IMR-90 (cell line): ENCODE results near the gene PAM16. TPM values are rescaled to one million over a fixed set of nuclear protein-coding genes. Genes with fewer than 3 reads are reported as not detected.
A peak's percentile ranks its signal among the peaks of the same experiment; 100 is the strongest.

ENCODE experiments used
- ATAC-seq: fragments of 200-7000 bp; cut with Tn5 transposase; 2 replicates; pipeline ENCODE4 v1.9.1; 2020; ENCODE audit warnings: low read depth, mild to moderate bottlenecking, moderate library complexity
- BruUV-seq: library from RNA; stranded (reverse); fragments of 400-500 nt; replicated peaks from 2 replicates; lab custom pipeline; 2021; lab: Mats Ljungman, UMichigan
- CTCF ChIA-PET: fragments of 300-600 bp; formaldehyde crosslinking; extraction: SDS; loops from one replicate; lab custom pipeline; 2021; ENCODE audit warnings: antibody characterized with exemption; lab: Yijun Ruan, JAX
- POLR2A ChIA-PET: fragments of 300-600 bp; sonication (Branson Sonifier 250); formaldehyde crosslinking; loops from one replicate; lab custom pipeline; 2022; ENCODE audit warnings: antibody characterized with exemption; ENCODE audit not compliant: unreplicated experiment; lab: Charles Lee
- DNase-seq: peaks from one replicate; pipeline ENCODE4 v3.0.0; 2013
- H2AFZ ChIP-seq: replicated peaks from 2 replicates; pipeline ENCODE3; 2013; ENCODE audit warnings: low read length, mild to moderate bottlenecking; ENCODE audit not compliant: poor library complexity
- H2AK5ac ChIP-seq: 2 replicates; pipeline ENCODE4 v1.6.1; 2013; ENCODE audit warnings: low read depth, low read length, inconsistent platforms
- H2AK9ac ChIP-seq: replicated peaks from 2 replicates; pipeline ENCODE3; 2013; ENCODE audit warnings: mild to moderate bottlenecking, low read depth, low read length, moderate library complexity; ENCODE audit not compliant: poor library complexity
- H2BK120ac ChIP-seq: 2 replicates; pipeline ENCODE4 v1.6.1; 2013; ENCODE audit warnings: low read depth, low read length, inconsistent platforms
- H2BK15ac ChIP-seq: 3 replicates; pipeline ENCODE4 v1.6.1; 2013; ENCODE audit warnings: low read depth, low read length, inconsistent platforms
- H2BK20ac ChIP-seq: 2 replicates; pipeline ENCODE4 v1.6.1; 2013; ENCODE audit warnings: low read depth, mild to moderate bottlenecking, inconsistent platforms, low read length, moderate library complexity
- H2BK5ac ChIP-seq: 2 replicates; pipeline ENCODE4 v1.6.1; 2013; ENCODE audit warnings: mild to moderate bottlenecking, low read depth, low read length, inconsistent platforms; ENCODE audit not compliant: poor library complexity, severe bottlenecking
- H3K14ac ChIP-seq: replicated peaks from 2 replicates; pipeline ENCODE4 v1.6.1; 2013; ENCODE audit warnings: low read depth, low read length, inconsistent platforms
- H3K18ac ChIP-seq: 2 replicates; pipeline ENCODE4 v1.6.1; 2013; ENCODE audit warnings: low read depth, low read length, control low read depth
- H3K23ac ChIP-seq: 2 replicates; pipeline ENCODE4 v1.6.1; 2013; ENCODE audit warnings: low read depth, low read length, inconsistent platforms
- H3K27ac ChIP-seq: 2 replicates; pipeline ENCODE4 v1.5.1; 2013; ENCODE audit warnings: mild to moderate bottlenecking, control low read depth, low read length; ENCODE audit not compliant: insufficient read depth
- H3K27me3 ChIP-seq: 2 replicates; pipeline ENCODE4 v1.6.1; 2013; ENCODE audit warnings: low read length; ENCODE audit not compliant: control insufficient read depth, insufficient read depth
- H3K36me3 ChIP-seq: 2 replicates; pipeline ENCODE4 v1.6.1; 2013; ENCODE audit warnings: low read length, mixed read lengths; ENCODE audit not compliant: control insufficient read depth, insufficient read depth
- H3K4ac ChIP-seq: 2 replicates; pipeline ENCODE4 v1.6.1; 2013; ENCODE audit warnings: low read depth, low read length, inconsistent platforms
- H3K4me1 ChIP-seq: 2 replicates; pipeline ENCODE4 v1.6.1; 2013; ENCODE audit warnings: low read length, mixed read lengths; ENCODE audit not compliant: control insufficient read depth, insufficient read depth
- H3K4me2 ChIP-seq: 2 replicates; pipeline ENCODE4 v1.6.1; 2013; ENCODE audit warnings: low read depth, mild to moderate bottlenecking, control low read depth, low read length, moderate library complexity
- H3K4me3 ChIP-seq: 2 replicates; pipeline ENCODE4 v1.5.1; 2013; ENCODE audit warnings: low read depth, mild to moderate bottlenecking, control low read depth, low read length, moderate library complexity; ENCODE audit not compliant: insufficient read depth
- H3K56ac ChIP-seq: 2 replicates; pipeline ENCODE4 v1.6.1; 2013; ENCODE audit warnings: low read length, inconsistent platforms; ENCODE audit not compliant: insufficient read depth; ENCODE audit errors: extremely low read depth
- H3K79me1 ChIP-seq, 2 experiments: 2 replicates each; pipeline ENCODE4 v1.6.1; 2013; ENCODE audit warnings: low read length in 2 of 2, inconsistent platforms in 1 of 2, low read depth in 1 of 2
- H3K9ac ChIP-seq: 2 replicates; pipeline ENCODE4 v1.6.1; 2013; ENCODE audit warnings: low read depth, low read length, control low read depth
- H3K9me1 ChIP-seq: 2 replicates; pipeline ENCODE4 v1.6.1; 2013; ENCODE audit warnings: low read length, inconsistent platforms; ENCODE audit not compliant: insufficient read depth
- H3K9me3 ChIP-seq: 2 replicates; pipeline ENCODE4 v1.6.1; 2013; ENCODE audit warnings: low read length; ENCODE audit not compliant: control insufficient read depth, insufficient read depth
- H4K20me1 ChIP-seq: 2 replicates; pipeline ENCODE4 v1.6.1; 2013; ENCODE audit warnings: low read length, inconsistent platforms; ENCODE audit not compliant: insufficient read depth
- H4K5ac ChIP-seq: 2 replicates; pipeline ENCODE4 v1.6.1; 2013; ENCODE audit warnings: mild to moderate bottlenecking, low read depth, low read length, control low read depth
- H4K8ac ChIP-seq, 2 experiments: 2 replicates each; pipeline ENCODE4 v1.6.1; 2013; ENCODE audit warnings: low read depth in 2 of 2, low read length in 2 of 2, control low read depth in 1 of 2, inconsistent platforms in 1 of 2
- H4K91ac ChIP-seq: 2 replicates; pipeline ENCODE4 v1.6.1; 2013; ENCODE audit warnings: low read depth, low read length, inconsistent platforms; ENCODE audit not compliant: insufficient read depth
- BHLHE40 ChIP-seq: fragments of 150-350 bp; IDR thresholded peaks from 2 replicates; pipeline ENCODE4 v1.6.1; 2016; ENCODE audit warnings: mild to moderate bottlenecking, low read depth, low read length
- CEBPB ChIP-seq: IDR thresholded peaks from 2 replicates; pipeline ENCODE4 v1.6.1; 2012; ENCODE audit warnings: low read depth, low read length, improper control_type of control experiment
- CHD1 ChIP-seq: IDR thresholded peaks from 2 replicates; pipeline ENCODE4 v1.6.1; 2012; ENCODE audit warnings: low read depth, low read length, improper control_type of control experiment
- CTCF ChIP-seq: conservative IDR thresholded peaks from 2 replicates; pipeline ENCODE4 v1.5.1; 2012; ENCODE audit warnings: mild to moderate bottlenecking, low read depth, low read length, improper control_type of control experiment
- FOS ChIP-seq: fragments of 150-350 bp; IDR thresholded peaks from 2 replicates; pipeline ENCODE4 v1.6.1; 2016; ENCODE audit warnings: low read depth, low read length
- MAFK ChIP-seq: IDR thresholded peaks from 2 replicates; pipeline ENCODE4 v1.6.1; 2012; ENCODE audit warnings: low read depth, low read length, improper control_type of control experiment
- MAZ ChIP-seq: IDR thresholded peaks from 2 replicates; pipeline ENCODE4 v1.6.1; 2012; ENCODE audit warnings: low read depth, mild to moderate bottlenecking, low read length, improper control_type of control experiment, moderate library complexity, borderline replicate concordance
- MXI1 ChIP-seq: IDR thresholded peaks from 2 replicates; pipeline ENCODE4 v1.6.1; 2012; ENCODE audit warnings: low read depth, mild to moderate bottlenecking, low read length, moderate library complexity, borderline replicate concordance
- NFE2L2 ChIP-seq: fragments of 150-350 bp; IDR thresholded peaks from 2 replicates; pipeline ENCODE4 v1.6.1; 2016; ENCODE audit warnings: low read depth, mild to moderate bottlenecking, low read length
- POLR2A ChIP-seq: IDR thresholded peaks from 2 replicates; pipeline ENCODE4 v1.6.1; 2012; ENCODE audit warnings: mild to moderate bottlenecking, low read depth, low read length
- RAD21 ChIP-seq: IDR thresholded peaks from 2 replicates; pipeline ENCODE4 v1.6.1; 2012; ENCODE audit warnings: low read length, improper control_type of control experiment
- RCOR1 ChIP-seq: IDR thresholded peaks from 2 replicates; pipeline ENCODE4 v1.6.1; 2012; ENCODE audit warnings: mild to moderate bottlenecking, low read length, improper control_type of control experiment; ENCODE audit not compliant: insufficient replicate concordance
- RFX5 ChIP-seq: IDR thresholded peaks from 2 replicates; pipeline ENCODE4 v1.8.0; 2012; ENCODE audit warnings: low read depth, mild to moderate bottlenecking, low read length, moderate library complexity
- SMC3 ChIP-seq: fragments of 150-350 bp; IDR thresholded peaks from 2 replicates; pipeline ENCODE4 v1.6.1; 2016; ENCODE audit warnings: low read depth, mild to moderate bottlenecking, antibody characterized with exemption, low read length, moderate library complexity
- USF2 ChIP-seq: fragments of 150-350 bp; IDR thresholded peaks from 2 replicates; pipeline ENCODE4 v1.6.1; 2017; ENCODE audit warnings: mild to moderate bottlenecking, antibody characterized with exemption, low read length, low read depth
- WGBS, 2 experiments: methylation state at CpG; one replicate each; pipeline versions ENCODE4 v1.1.5 to v1.1.7; 2013; ENCODE audit warnings: missing lambda C conversion rate in 2 of 2; ENCODE audit not compliant: insufficient read length in 1 of 2; ENCODE audit errors: extremely low coverage in 2 of 2; 5-methylcytosine and 5-hydroxymethylcytosine counted together
- dilution Hi-C: fragments of 300-500 bp; cut with HindIII; formaldehyde crosslinking; loops from one replicate; pipeline ENCODE4 v1.14.3; 2018; ENCODE audit warnings: low sequenced_read_pairs; ENCODE audit not compliant: unreplicated experiment
- in situ Hi-C: fragments of 300-500 bp; cut with MboI; formaldehyde crosslinking; loops from 3 replicates; pipeline ENCODE4 v1.14.3; 2019; ENCODE audit warnings: low sequenced_read_pairs, inconsistent platforms, mixed read lengths
- intact Hi-C: fragments of 100-400 bp; cut with micrococcal nuclease; formaldehyde crosslinking; loops from 2 replicates; pipeline ENCODE4 v1.10.0; 2022
- polyA plus RNA-seq, 3 experiments: library from polyadenylated mRNA; depleted of rRNA; stranded (reverse); fragments of >200 nt; gene quantifications; 2 replicates each; pipeline ENCODE4 v1.2.3, GENCODE V29; 2012; ENCODE audit warnings: low replicate concordance in 1 of 3
- total RNA-seq: library from RNA; depleted of rRNA; stranded (reverse); fragments of >200 nt; gene quantifications from 2 replicates; pipeline ENCODE4 v1.2.3, GENCODE V29; 2012

The PAM16 gene
- total and polyA plus RNA-seq, 2 of the 4 experiments (the other 2 are of a cell fraction): 17.9 to 48.4 TPM

GRCh38 chr16:4321286-4322120, 29.6 kb downstream of the PAM16 start:
- H2AFZ ChIP-seq: no peak overlapping the region
- DNase-seq (no peak), ATAC-seq (no peak)
- H4K8ac ChIP-seq: no peak overlapping the region
- WGBS, 2 experiments: 86% methylated on average over 4 of the region's 19 CpGs; no CpG with 5 or more reads in 1 of the 2 experiments
- no peaks in the 10 kb centered on the region for H3K9me3 ChIP-seq
- H2BK20ac ChIP-seq: no peak overlapping the region
- H3K9ac ChIP-seq: no peak overlapping the region
- ChIA-PET POLR2A (no interaction called here), CTCF (no interaction called here)
- H2AK9ac ChIP-seq: peak overlapping the region; percentile 50
- peaks cover 30% of the 10 kb centered on the region for H3K4me1 ChIP-seq
- no peak overlapping the region for H2BK5ac ChIP-seq
- dilution Hi-C loops (no loop called here), intact Hi-C loops (loop anchor here (2.0 kb wide), 1 partner anchor 25 kb away; no protein-coding TSS in a partner anchor), in situ Hi-C loops (no loop called here)
- H2AK5ac ChIP-seq: no peak overlapping the region
- H3K4me2 ChIP-seq: no peak overlapping the region
- H3K18ac ChIP-seq: no peak overlapping the region
- no peak overlapping the region for H3K14ac ChIP-seq
- no peak overlapping the region for H3K56ac ChIP-seq
- H4K20me1 ChIP-seq: peaks cover 93% of the 10 kb centered on the region
- no peak overlapping the region for H4K5ac ChIP-seq
- no peaks in the 10 kb centered on the region for H3K27me3 ChIP-seq
- H3K4ac ChIP-seq: no peak overlapping the region
- no peak overlapping the region for H3K4me3 ChIP-seq
- no peak overlapping the region for H4K91ac ChIP-seq
- H3K23ac ChIP-seq: no peak overlapping the region
- H3K27ac ChIP-seq: no peak overlapping the region
- H2BK15ac ChIP-seq: no peak overlapping the region
- peaks cover 15% of the 10 kb centered on the region; the same call in 1 of the 2 replicates for H3K9me1 ChIP-seq
- no peak overlapping the region for H2BK120ac ChIP-seq
- BruUV-seq: no TSS peak
- peaks cover 17 to 85% of the 10 kb centered on the region in 2 experiments for H3K79me1 ChIP-seq
- H3K36me3 ChIP-seq: no peaks in the 10 kb centered on the region; the same call in 1 of the 2 replicates
- no peak for TF ChIP-seq RCOR1
- TF ChIP-seq MXI1: no peak
- TF ChIP-seq POLR2A: no peak
- no peak for TF ChIP-seq CEBPB
- no peak for TF ChIP-seq CHD1
- TF ChIP-seq MAFK: no peak
- no peak for TF ChIP-seq CTCF
- TF ChIP-seq BHLHE40: no peak
- TF ChIP-seq NFE2L2: no peak
- TF ChIP-seq RFX5: no peak
- no peak for TF ChIP-seq MAZ
- TF ChIP-seq SMC3: no peak
- TF ChIP-seq USF2: no peak
- no peak for TF ChIP-seq FOS
- TF ChIP-seq RAD21: no peak
